Large intestine (tissue), 1 donor: ENCODE measurements around the gene FAP. TPM values are rescaled to one million over a fixed set of nuclear protein-coding genes. Genes with fewer than 3 reads are reported as not detected.

ENCODE experiments used
- polyA plus RNA-seq: library from polyadenylated mRNA; unstranded; fragments of 120-200 nt; gene quantifications from one replicate; pipeline ENCODE4 v1.2.1, GENCODE V29; 2013

Gene FAP
- polyA plus RNA-seq, 1 donor: 10.6 TPM

Other genes with a start within 250 kb of the FAP start
- 145 TPM for gene DPP4, start 169.2 kb downstream of the FAP start, polyA plus RNA-seq
- 83.8 TPM for gene GCG, start 91.2 kb downstream of the FAP start, polyA plus RNA-seq
- 17.6 TPM for gene IFIH1, start 75.2 kb upstream of the FAP start, polyA plus RNA-seq
- 37.7 TPM for gene GCA, start 100.7 kb upstream of the FAP start, polyA plus RNA-seq